Measurements from ENCODE around the gene GPSM1.
"Not testable (repeated sequence)": the region's sequence is repeated elsewhere in the genome, so short reads cannot be mapped to it uniquely, and the experiment has no call there.

Gene GPSM1

GRCh38 chr9:136397643-136398042, 70.3 kb downstream of the GPSM1 start:
- DNase-seq (ENCODE audit: low read depth), result no peak

GRCh38 chr9:136398286-136398685, 70.9 kb downstream of the GPSM1 start:
- DNase-seq (ENCODE audit: low read depth), result no peak

GRCh38 chr9:136399176-136400037, 72.1 kb downstream of the GPSM1 start:
- no peak for DNase-seq (ENCODE audit: low read depth)

GRCh38 chr9:136400038-136400834, 72.9 kb downstream of the GPSM1 start, which contains the start of gene SNAPC4:
SNAPC4 (minus strand) TSS chr9:136400170; CDS start chr9:136398428, 1,742 bp downstream.
- DNase-seq (ENCODE audit: low read depth), result peak; percentile 73

GRCh38 chr9:136401173-136401922, 74.0 kb downstream of the GPSM1 start:
- DNase-seq (ENCODE audit: low read depth), result no peak

- DNase-seq (ENCODE audit: low read depth), result no peak
Measured at GRCh38 chr9:136402067-136402466, 74.7 kb downstream of the GPSM1 start.

- no peak for DNase-seq (ENCODE audit: low read depth)
Measured at GRCh38 chr9:136403538-136403914, 76.2 kb downstream of the GPSM1 start.

- DNase-seq (ENCODE audit: low read depth), result no peak
Measured at GRCh38 chr9:136403915-136404800, 76.8 kb downstream of the GPSM1 start.

GRCh38 chr9:136404801-136405136, 77.4 kb downstream of the GPSM1 start:
- no peak for DNase-seq (ENCODE audit: low read depth)

GRCh38 chr9:136405481-136405880, 78.1 kb downstream of the GPSM1 start:
- DNase-seq (ENCODE audit: low read depth), result no peak

GRCh38 chr9:136405904-136406303, 78.6 kb downstream of the GPSM1 start:
- not testable (repeated sequence) for DNase-seq (ENCODE audit: low read depth)

GRCh38 chr9:136407061-136407460, 79.7 kb downstream of the GPSM1 start:
- DNase-seq (ENCODE audit: low read depth), result not testable (repeated sequence)

- DNase-seq (ENCODE audit: low read depth), result no peak
Measured at GRCh38 chr9:136407911-136408310, 80.6 kb downstream of the GPSM1 start.

All from CMK (cell line).